Activated naive CD4-positive, alpha-beta T cell treated with anti-CD3 and anti-CD28 coated beads, Interleukin-2, amount 50 U/mL, for 24 hours (primary cell): ENCODE measurements around the gene ASF1B.
A peak's percentile ranks its signal among the peaks of the same experiment; 100 is the strongest.

Experiments
- H3K27ac Mint-ChIP-seq: one replicate; pipeline ENCODE4 v1.8.0; 2021; ENCODE audit warnings: mild to moderate bottlenecking, mixed read lengths
- H3K27me3 Mint-ChIP-seq: one replicate; pipeline ENCODE4 v1.8.0; 2021; ENCODE audit warnings: mixed read lengths
- H3K36me3 Mint-ChIP-seq: one replicate; pipeline ENCODE4 v1.8.0; 2021; ENCODE audit warnings: mixed read lengths
- H3K4me1 Mint-ChIP-seq: one replicate; pipeline ENCODE4 v1.8.0; 2021; ENCODE audit warnings: mixed read lengths
- H3K4me3 Mint-ChIP-seq: one replicate; pipeline ENCODE4 v1.8.0; 2021; ENCODE audit warnings: mild to moderate bottlenecking, mixed read lengths
- H3K9me3 Mint-ChIP-seq: one replicate; pipeline ENCODE4 v1.8.0; 2021; ENCODE audit warnings: mixed read lengths

ASF1B gene

DNA sequence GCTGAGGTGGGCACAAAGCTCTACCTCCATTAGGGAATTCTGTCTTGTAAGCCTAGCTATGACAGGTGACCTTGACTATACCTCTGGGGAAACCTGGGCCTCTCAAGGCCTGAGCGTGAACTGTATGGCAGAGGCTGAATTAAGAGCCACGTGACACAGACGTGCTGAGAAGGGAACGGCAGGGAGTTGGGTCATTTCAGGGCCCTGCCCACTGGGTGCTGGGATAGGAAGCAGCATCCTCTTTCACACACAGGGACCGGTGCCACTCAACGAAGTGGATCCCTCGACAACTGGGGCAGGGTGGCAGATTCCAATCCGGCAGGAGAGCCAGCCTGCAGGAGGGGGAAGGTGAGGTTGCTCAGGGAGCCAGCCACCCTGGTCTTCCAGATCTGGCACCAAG is 9.2 kb downstream of the ASF1B start:
- Mint-ChIP-seq H3K27me3 (no peaks in the 10 kb centered on the region), H3K4me3 (no peak overlapping the region), H3K36me3 (no peaks in the 10 kb centered on the region), H3K27ac (no peak overlapping the region), H3K9me3 (no peaks in the 10 kb centered on the region), H3K4me1 (no peaks in the 10 kb centered on the region)

DNA sequence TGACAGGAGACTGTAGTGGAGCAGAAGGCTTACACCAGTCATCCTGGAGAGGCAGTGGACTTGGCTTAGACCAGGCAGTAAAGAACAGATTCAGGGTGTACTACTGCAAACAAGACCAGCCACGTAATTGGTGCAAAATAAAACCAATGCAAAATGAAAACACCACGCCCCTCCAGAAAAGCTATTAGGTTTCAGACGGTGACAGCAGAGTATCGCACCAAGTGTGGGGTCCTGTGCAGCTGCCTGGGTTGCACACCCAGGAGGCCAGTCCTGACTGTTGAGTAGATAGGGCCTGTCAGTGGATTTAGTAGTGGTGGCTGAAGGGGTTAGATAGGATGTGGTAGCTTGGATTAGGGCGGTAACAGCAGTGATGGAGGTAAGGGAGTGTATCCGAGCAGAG is 13.5 kb downstream of the ASF1B start:
- no peak overlapping the region for H3K27ac Mint-ChIP-seq
- no peak overlapping the region for H3K4me3 Mint-ChIP-seq
- no peaks in the 10 kb centered on the region for H3K27me3 Mint-ChIP-seq
- H3K4me1 Mint-ChIP-seq: peaks cover 9% of the 10 kb centered on the region
- H3K36me3 Mint-ChIP-seq: no peaks in the 10 kb centered on the region
- no peaks in the 10 kb centered on the region for H3K9me3 Mint-ChIP-seq

DNA sequence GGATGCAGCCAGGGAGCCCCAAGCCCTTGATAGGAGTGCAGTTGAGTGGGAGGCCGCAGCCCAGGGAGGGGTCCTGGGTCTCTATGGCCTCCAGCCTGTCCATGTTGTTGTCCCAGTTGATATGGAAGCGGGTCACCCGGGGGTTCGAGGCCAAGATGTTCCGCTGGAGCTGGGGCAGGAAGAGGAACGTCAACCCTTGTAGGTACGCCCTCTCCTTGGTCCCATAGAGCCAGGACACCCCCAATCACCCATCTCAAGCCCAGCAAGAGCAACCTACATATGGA is 15.9 kb downstream of the ASF1B start:
- Mint-ChIP-seq H3K9me3 (no peaks in the 10 kb centered on the region), H3K4me3 (no peak overlapping the region), H3K36me3 (no peaks in the 10 kb centered on the region), H3K27me3 (no peaks in the 10 kb centered on the region), H3K4me1 (peaks cover 23% of the 10 kb centered on the region), H3K27ac (no peak overlapping the region)

DNA sequence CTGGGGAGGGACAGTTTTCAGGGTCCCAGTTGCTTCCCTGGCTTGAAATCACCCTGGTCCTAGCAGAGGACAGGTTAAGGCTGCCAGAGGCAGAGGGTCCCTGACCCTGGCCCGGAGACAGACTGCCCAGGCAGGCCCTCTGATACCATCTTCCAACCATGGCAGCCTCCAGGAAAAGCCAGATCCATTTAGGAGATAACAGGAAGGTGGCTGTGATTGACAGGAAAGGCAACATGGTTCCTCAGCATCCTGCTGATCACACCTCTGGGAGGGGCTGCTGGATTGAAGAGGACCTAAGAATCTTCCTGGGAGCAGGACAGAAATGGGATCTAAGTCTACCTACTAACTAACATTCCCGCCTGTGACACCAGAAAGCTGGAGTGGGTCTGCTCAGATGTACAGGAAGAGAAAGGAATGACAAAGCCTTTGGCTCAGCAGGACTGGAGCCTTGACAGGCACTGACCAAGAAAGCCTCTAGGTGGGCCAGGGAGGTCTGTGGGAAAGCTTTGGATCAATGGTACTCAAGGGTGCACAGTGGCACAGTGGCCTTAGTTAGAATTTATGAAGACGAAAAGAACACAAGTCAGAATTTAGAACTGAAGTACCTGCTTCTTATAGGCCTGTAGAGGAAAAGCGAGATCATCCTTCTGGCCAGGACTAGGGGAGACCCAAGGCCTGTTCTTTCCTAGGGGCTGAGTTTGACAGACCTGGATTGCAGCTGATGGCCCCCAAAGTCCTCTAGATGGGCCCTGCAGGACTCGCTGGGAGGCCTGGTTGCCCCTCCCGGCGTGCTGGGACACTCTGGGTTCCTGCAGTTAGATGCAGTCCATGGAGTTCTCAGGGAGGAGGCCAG is 16.5 kb downstream of the ASF1B start:
- Mint-ChIP-seq H3K36me3 (no peaks in the 10 kb centered on the region), H3K4me3 (no peak overlapping the region), H3K27me3 (no peaks in the 10 kb centered on the region), H3K27ac (no peak overlapping the region), H3K4me1 (peaks cover 27% of the 10 kb centered on the region), H3K9me3 (no peaks in the 10 kb centered on the region)

DNA sequence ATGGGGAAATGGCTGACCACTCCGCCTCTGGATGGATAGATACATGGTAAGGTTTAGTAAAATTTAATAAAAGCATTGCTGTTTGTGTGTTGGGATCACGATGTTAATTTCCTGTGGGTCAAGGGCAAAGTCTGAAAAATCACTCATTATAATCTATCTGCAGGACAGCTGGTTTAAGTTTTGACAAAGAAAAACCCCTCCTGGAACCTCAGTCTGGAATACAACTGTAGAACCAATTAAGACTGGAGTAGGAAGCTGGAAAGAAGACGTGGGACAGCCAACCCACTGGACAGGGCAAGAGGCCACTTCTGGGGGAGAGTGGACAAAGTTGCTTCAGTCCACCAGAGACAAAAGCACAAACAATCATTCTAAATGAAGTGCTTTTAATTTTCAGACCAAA is 17.2 kb downstream of the ASF1B start:
- Mint-ChIP-seq H3K27ac (peak overlapping the region; percentile 14), H3K4me1 (peaks cover 32% of the 10 kb centered on the region), H3K36me3 (no peaks in the 10 kb centered on the region), H3K4me3 (peak overlapping the region; percentile 92), H3K27me3 (no peaks in the 10 kb centered on the region), H3K9me3 (no peaks in the 10 kb centered on the region)

DNA sequence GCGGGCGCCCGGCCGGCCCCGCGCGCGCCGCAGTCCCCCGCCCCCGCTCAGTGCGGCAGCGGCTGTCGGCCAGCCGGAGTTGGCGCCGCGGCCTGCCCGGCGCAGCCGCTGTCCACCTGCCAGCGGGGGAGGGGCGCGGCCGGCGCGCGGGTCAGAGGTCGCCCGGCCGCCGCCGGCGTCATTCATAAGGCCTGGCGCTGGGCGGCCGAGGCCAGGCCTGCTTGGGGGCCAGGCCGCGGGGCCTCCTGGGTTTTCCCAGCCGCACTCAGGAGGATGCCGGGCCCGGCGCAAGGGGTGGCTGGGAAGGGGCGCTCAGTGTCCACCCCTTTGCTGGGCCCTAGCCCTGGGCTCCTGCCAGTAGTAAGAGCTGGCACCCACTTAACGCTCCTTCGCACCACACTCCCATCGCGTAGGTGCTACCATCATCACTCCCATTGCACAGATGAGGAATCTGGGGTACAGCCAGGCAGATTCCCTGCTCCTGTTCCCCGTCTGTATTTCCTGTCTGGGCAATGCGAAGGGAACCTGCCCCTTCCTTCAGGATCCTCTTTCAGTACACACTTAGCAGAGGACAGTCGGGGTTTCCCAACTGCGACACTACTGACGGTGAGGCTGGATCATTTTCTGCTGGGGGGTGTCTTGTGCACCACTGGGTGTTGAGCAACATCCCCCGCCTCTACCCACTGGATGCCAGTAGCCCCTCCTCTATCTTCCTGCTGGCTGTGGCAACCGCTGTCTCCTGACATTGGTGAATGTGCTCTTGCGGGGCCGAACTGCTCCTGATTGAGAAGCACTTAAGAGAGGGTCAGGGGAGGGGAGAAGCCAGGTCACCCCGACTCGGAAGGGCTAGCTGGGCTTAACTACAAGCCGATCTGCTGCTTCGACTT is 18.0 kb downstream of the ASF1B start:
- Mint-ChIP-seq H3K36me3 (no peaks in the 10 kb centered on the region), H3K9me3 (no peaks in the 10 kb centered on the region), H3K4me1 (peaks cover 38% of the 10 kb centered on the region), H3K27ac (peak overlapping the region; percentile 73), H3K27me3 (no peaks in the 10 kb centered on the region), H3K4me3 (peak overlapping the region; percentile 92)

DNA sequence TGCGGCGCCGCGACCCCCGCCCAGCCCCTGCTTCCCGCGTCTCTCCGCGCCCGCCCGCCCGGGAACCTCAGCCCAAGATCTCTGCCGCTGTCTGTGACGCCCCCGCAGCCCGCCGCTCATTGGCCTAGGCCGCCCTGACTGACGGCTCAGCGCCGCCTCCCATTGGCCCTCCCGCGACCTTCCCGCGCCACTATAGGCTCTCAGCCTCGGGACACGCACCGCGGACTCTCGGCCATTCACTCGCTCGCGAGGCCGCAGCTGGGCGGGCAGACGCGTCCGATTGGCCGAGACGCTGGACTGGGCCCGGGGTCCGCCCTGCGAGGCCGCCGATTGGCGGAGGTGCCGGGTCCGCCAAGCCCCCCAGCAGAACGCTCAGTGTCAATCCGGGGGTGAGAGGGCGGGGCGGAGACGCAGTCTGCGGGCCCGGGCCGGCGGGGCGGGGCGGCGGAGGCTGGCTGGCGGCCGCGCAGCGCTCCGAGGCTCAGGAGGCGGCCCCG is 18.7 kb downstream of the ASF1B start, which contains the start of gene PRKACA:
PRKACA (minus strand) TSS at position 95 of the 497 bp plus-strand sequence. CDS start 215 bp downstream, outside the sequence.
- no peaks in the 10 kb centered on the region for H3K36me3 Mint-ChIP-seq
- H3K4me1 Mint-ChIP-seq: peaks cover 43% of the 10 kb centered on the region
- peak within 1 kb of the TSS; percentile 73 for H3K27ac Mint-ChIP-seq
- peak within 1 kb of the TSS; percentile 94 for H3K4me3 Mint-ChIP-seq
- no peaks in the 10 kb centered on the region for H3K9me3 Mint-ChIP-seq
- no peaks in the 10 kb centered on the region for H3K27me3 Mint-ChIP-seq

DNA sequence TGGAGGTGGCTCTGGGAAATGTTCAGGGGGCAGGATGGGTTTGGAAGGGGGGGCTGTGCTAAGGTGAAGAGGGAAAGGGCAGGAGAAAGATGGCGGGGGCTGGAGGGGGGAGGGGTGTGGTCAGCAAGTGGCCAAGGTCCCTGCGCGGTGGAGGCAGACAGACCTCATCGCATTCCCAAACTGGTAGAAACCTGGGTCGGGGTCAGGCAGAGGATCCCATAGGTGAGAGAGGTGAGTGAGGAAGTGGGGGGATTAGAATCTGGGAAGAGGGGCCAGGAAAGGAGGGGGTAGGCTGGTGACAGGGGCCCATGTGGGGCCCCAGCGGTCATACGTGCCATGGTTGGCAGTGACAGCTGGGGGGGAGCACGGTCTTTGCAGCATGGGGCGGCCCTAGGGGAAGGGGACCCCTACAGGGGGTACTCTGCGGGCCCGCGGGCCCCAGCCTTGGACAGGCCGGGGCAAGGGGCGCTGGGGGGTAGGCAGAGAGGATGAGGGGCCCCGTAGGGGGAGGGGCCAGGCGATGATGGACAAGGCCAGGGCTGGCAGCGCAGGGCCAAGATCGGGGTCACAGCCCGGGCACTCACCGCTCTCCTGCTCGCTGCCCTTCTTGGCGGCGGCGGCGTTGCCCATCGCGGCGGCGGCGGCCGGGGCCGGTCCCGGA is 19.3 kb downstream of the ASF1B start:
- H3K27ac Mint-ChIP-seq: peak overlapping the region; percentile 0
- no peaks in the 10 kb centered on the region for H3K27me3 Mint-ChIP-seq
- H3K36me3 Mint-ChIP-seq: no peaks in the 10 kb centered on the region
- H3K9me3 Mint-ChIP-seq: no peaks in the 10 kb centered on the region
- peaks cover 49% of the 10 kb centered on the region for H3K4me1 Mint-ChIP-seq
- H3K4me3 Mint-ChIP-seq: peak overlapping the region; percentile 83

DNA sequence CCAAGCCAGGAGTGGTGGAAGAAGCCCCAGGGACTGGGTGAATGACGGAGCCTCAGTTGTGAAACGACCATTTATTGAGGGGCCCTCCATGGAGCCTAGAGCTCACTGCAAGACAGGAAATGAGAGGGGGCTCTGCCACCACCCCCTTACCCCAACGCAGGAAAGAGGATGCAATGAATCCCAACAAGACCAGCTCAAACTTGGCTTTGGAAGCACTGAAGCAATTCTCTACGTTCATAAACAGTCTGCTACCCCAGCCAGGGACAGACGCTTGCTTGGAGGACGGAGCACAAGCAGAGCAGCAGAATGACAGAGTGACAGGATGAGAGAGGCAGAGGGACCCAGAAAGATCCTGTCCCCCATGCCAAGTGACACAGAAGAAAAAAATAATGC is 19.9 kb downstream of the ASF1B start:
- Mint-ChIP-seq H3K4me1 (peaks cover 52% of the 10 kb centered on the region), H3K9me3 (no peaks in the 10 kb centered on the region)

DNA sequence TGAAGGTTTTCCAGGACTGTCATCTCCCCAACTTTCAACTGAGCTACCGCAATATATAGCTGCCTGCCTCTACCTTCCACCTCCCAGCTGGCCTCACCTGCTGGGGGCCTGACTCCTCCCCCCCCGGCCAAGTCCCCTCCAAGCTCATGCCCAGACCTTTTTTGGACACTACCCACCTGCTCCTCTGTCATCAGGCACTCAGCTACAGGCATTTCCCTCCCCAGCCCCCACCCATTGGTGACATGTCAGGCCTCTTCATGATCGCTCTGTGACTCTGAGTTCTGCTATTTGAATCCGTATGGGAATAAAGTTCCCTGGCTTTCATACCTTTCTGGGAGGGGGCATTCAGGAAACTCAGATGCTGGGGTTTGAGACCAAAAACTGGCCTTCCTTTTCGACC is 20.6 kb downstream of the ASF1B start:
- no peaks in the 10 kb centered on the region for H3K36me3 Mint-ChIP-seq
- no peaks in the 10 kb centered on the region for H3K27me3 Mint-ChIP-seq
- H3K4me3 Mint-ChIP-seq: peak overlapping the region; percentile 83
- no peaks in the 10 kb centered on the region for H3K9me3 Mint-ChIP-seq
- H3K27ac Mint-ChIP-seq: peak overlapping the region; percentile 41
- peaks cover 54% of the 10 kb centered on the region for H3K4me1 Mint-ChIP-seq

More for the DNA sequence above, 19.9 kb downstream of the ASF1B start:
- H3K4me3 Mint-ChIP-seq: peak overlapping the region; percentile 83
- H3K36me3 Mint-ChIP-seq: no peaks in the 10 kb centered on the region
- H3K27me3 Mint-ChIP-seq: no peaks in the 10 kb centered on the region
- H3K27ac Mint-ChIP-seq: peak overlapping the region; percentile 41

DNA sequence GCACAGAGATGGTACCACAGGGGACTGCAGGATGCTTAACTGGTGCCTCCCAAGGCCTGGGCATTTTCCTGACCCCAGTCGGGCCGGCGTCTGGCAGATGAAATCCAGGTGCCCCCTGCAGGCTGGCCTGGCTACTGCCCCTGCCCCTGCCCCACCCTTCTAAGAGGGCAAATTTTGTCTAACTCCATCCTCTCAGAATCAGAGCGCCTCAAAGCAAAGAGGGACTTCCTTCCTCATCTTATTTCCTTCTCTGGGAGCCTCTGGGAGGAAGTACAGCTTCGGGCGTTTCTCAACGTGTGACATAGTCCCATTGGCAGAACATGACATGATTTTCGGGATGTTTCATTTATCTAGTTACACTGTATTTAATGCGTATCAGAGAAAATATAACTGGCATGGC is 21.5 kb downstream of the ASF1B start:
- no peaks in the 10 kb centered on the region for H3K27me3 Mint-ChIP-seq
- no peaks in the 10 kb centered on the region for H3K9me3 Mint-ChIP-seq
- peaks cover 57% of the 10 kb centered on the region for H3K4me1 Mint-ChIP-seq
- H3K36me3 Mint-ChIP-seq: no peaks in the 10 kb centered on the region
- H3K27ac Mint-ChIP-seq: no peak overlapping the region
- H3K4me3 Mint-ChIP-seq: no peak overlapping the region

DNA sequence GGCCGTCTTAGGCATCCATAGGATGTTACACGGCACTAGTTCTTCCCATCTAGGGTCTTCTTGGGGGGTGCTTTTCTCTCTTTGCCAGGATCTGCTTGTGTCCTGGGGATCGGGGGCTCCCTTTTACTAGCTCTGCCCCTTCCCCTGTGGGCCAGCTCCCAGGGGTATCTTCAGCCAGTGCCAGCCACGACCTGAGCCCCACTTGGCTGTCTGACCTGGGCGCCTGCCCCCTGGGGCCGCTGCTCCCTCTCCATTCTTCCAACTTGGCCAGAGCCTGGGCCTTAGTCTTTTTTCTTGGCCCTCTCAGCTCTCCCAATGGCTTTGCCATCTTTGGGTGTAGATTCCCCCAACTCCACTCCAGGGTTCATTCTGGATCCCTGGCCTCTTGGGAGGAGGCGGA is 21.9 kb downstream of the ASF1B start:
- H3K4me3 Mint-ChIP-seq: no peak overlapping the region
- H3K36me3 Mint-ChIP-seq: no peaks in the 10 kb centered on the region
- no peak overlapping the region for H3K27ac Mint-ChIP-seq
- peaks cover 57% of the 10 kb centered on the region for H3K4me1 Mint-ChIP-seq
- no peaks in the 10 kb centered on the region for H3K9me3 Mint-ChIP-seq
- no peaks in the 10 kb centered on the region for H3K27me3 Mint-ChIP-seq

DNA sequence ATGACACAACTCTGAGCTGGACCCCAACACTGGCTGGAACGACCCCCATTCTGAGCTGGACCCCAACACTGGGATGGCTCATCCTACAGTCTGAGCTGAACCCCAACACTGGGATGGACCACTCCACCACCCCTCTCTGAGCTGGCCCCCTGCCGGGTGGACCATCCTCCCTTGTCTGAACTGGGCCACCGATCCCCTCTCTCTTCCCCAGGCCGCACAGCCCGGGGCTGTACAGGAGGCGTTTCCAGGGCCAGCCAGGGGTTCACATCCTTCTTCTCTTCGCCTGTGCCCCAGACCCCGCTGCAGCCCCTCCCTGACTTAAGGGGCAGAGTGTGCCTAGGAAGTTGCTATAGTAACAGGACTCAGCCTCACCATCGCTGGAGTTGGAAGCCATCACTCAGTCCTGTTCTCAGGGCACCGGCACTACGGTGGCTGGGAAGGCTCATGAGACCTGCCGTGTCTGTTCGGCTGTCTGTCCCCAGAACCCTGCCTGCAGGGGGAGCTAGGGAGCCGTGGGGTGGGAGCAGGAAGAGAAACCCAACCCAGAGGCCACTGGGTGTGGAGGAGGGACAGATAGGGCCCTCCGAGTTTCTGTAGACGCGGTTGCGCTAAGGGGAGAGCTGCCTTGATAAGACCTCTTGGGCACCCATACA is 22.5 kb downstream of the ASF1B start:
- Mint-ChIP-seq H3K27me3 (no peaks in the 10 kb centered on the region), H3K9me3 (no peaks in the 10 kb centered on the region), H3K4me3 (peak overlapping the region; percentile 23), H3K27ac (peak overlapping the region; percentile 72), H3K36me3 (no peaks in the 10 kb centered on the region), H3K4me1 (peaks cover 52% of the 10 kb centered on the region)

DNA sequence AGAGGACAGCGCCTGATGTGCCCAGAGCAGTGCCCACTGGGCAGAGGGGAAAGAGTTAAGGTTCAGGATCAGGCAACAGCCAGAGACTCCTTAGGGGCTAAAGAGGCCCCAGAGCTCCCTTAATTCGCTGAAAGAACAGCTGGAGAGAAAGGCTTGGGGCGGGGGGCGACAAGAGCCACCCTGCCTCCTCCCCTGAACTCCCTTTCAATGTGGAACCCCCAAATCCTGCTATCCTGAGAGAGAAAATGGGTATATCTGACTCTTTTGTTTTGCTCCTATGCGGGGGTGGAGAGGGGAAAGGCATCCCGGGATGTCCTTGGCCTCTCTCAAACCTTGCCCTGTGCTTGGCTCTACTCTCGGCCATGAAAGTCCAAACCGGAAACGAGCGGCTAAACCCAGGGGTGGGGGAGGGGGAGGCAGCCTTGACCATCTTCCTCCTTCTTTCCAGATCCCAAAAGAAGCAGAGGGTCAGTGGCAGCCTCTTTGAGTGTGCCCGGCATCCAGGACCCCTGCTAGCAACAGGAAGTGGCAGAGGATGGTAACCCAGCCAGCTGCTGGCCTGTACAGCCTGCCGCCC is 23.5 kb downstream of the ASF1B start:
- H3K27ac Mint-ChIP-seq: peak overlapping the region; percentile 59

More for the DNA sequence above, 23.5 kb downstream of the ASF1B start:
- Mint-ChIP-seq H3K9me3 (no peaks in the 10 kb centered on the region), H3K27me3 (no peaks in the 10 kb centered on the region), H3K4me3 (no peak overlapping the region), H3K4me1 (peaks cover 47% of the 10 kb centered on the region), H3K36me3 (no peaks in the 10 kb centered on the region)
